Mesenchymal stem cell (in vitro differentiated cells and primary cell): ENCODE data around the gene CASKIN1. TPM values are rescaled to one million over a fixed set of nuclear protein-coding genes. Genes with fewer than 3 reads are reported as not detected.
A peak's percentile ranks its signal among the peaks of the same experiment; 100 is the strongest.

Experiments
- DNase-seq: peaks from one replicate; pipeline ENCODE4 v3.0.0-alpha.2; 2013
- H2AFZ ChIP-seq: one replicate; pipeline ENCODE4 v1.6.1; 2013; ENCODE audit warnings: low read depth, mild to moderate bottlenecking, control low read depth, inconsistent platforms, low read length, moderate library complexity
- H2AK5ac ChIP-seq: 2 replicates; pipeline ENCODE4 v1.6.1; 2013; ENCODE audit warnings: low read length, moderate library complexity, mild to moderate bottlenecking, inconsistent platforms; ENCODE audit not compliant: severe bottlenecking
- H2BK120ac ChIP-seq: one replicate; pipeline ENCODE4 v1.6.1; 2013; ENCODE audit warnings: low read depth, mild to moderate bottlenecking, inconsistent platforms, low read length, moderate library complexity
- H2BK12ac ChIP-seq, 2 experiments: one replicate each; pipeline ENCODE4 v1.6.1; 2013; ENCODE audit warnings: inconsistent platforms in 2 of 2, low read length in 2 of 2, mild to moderate bottlenecking in 2 of 2, moderate library complexity in 2 of 2, control low read depth in 1 of 2
- H2BK15ac ChIP-seq: one replicate; pipeline ENCODE4 v1.6.1; 2013; ENCODE audit warnings: mild to moderate bottlenecking, low read depth, inconsistent platforms; ENCODE audit not compliant: poor library complexity, severe bottlenecking
- H2BK5ac ChIP-seq: 2 replicates; pipeline ENCODE4 v1.6.1; 2013; ENCODE audit warnings: low read depth, mild to moderate bottlenecking, low read length, control low read depth, inconsistent platforms; ENCODE audit not compliant: poor library complexity, severe bottlenecking
- H3K14ac ChIP-seq, 2 experiments: one replicate each; pipeline ENCODE4 v1.6.1; 2013; ENCODE audit warnings: inconsistent platforms in 2 of 2, low read length in 2 of 2, control low read depth in 1 of 2, mild to moderate bottlenecking in 1 of 2, moderate library complexity in 1 of 2
- H3K18ac ChIP-seq, 2 experiments: one replicate each; pipeline ENCODE4 v1.6.1; 2013; ENCODE audit warnings: inconsistent platforms in 2 of 2, low read length in 2 of 2, control low read depth in 1 of 2, low read depth in 1 of 2, mild to moderate bottlenecking in 1 of 2
- H3K23ac ChIP-seq, 2 experiments: one replicate each; pipeline ENCODE4 v1.6.1; 2013; ENCODE audit warnings: inconsistent platforms in 2 of 2, low read length in 2 of 2, mild to moderate bottlenecking in 2 of 2, moderate library complexity in 2 of 2, control low read depth in 1 of 2
- H3K27ac ChIP-seq: 2 replicates; pipeline ENCODE4 v1.5.1; 2013; ENCODE audit warnings: mild to moderate bottlenecking, moderate library complexity, low read length, control low read depth, inconsistent platforms; ENCODE audit not compliant: poor library complexity, severe bottlenecking
- H3K27me3 ChIP-seq, 2 experiments: 2 replicates each; pipeline versions ENCODE4 v1.6.1 to v1.7.0; 2013; ENCODE audit warnings: low read length in 2 of 2, mild to moderate bottlenecking in 2 of 2, moderate library complexity in 2 of 2, control low read depth in 1 of 2, inconsistent platforms in 1 of 2; ENCODE audit not compliant: control insufficient read depth in 1 of 2, insufficient read depth in 1 of 2
- H3K36me3 ChIP-seq, 2 experiments: 2 replicates each; pipeline versions ENCODE4 v1.6.1 to v1.7.0; 2013; ENCODE audit warnings: low read length in 2 of 2, control low read depth in 1 of 2, inconsistent platforms in 1 of 2, low read depth in 1 of 2, mild to moderate bottlenecking in 1 of 2; ENCODE audit not compliant: insufficient read depth in 2 of 2, control insufficient read depth in 1 of 2
- H3K4ac ChIP-seq, 2 experiments: one replicate each; pipeline ENCODE4 v1.6.1; 2013; ENCODE audit warnings: inconsistent platforms in 2 of 2, low read length in 2 of 2, mild to moderate bottlenecking in 2 of 2, moderate library complexity in 2 of 2, control low read depth in 1 of 2, low read depth in 1 of 2
- H3K4me1 ChIP-seq: 2 replicates; pipeline ENCODE4 v1.6.1; 2013; ENCODE audit warnings: low read depth, low read length, control low read depth; ENCODE audit not compliant: control insufficient read depth, insufficient read depth
- H3K4me2 ChIP-seq: 2 replicates; pipeline ENCODE4 v1.6.1; 2013; ENCODE audit warnings: low read length, mild to moderate bottlenecking, inconsistent platforms; ENCODE audit not compliant: poor library complexity, severe bottlenecking
- H3K4me3 ChIP-seq, 2 experiments: 2 replicates each; pipeline versions ENCODE4 v1.5.1 to v1.7.0; 2013; ENCODE audit warnings: low read length in 2 of 2, mild to moderate bottlenecking in 2 of 2, control low read depth in 1 of 2, low read depth in 1 of 2; ENCODE audit not compliant: insufficient read depth in 1 of 2
- H3K79me1 ChIP-seq: replicated peaks from 2 replicates; pipeline ENCODE4 v1.6.1; 2013; ENCODE audit warnings: mild to moderate bottlenecking, control low read depth, low read length, inconsistent platforms; ENCODE audit not compliant: poor library complexity, severe bottlenecking
- H3K9ac ChIP-seq: 2 replicates; pipeline ENCODE4 v1.7.0; 2013; ENCODE audit warnings: mild to moderate bottlenecking, low read length, moderate library complexity
- H3K9me3 ChIP-seq: 2 replicates; pipeline ENCODE4 v1.7.0; 2013; ENCODE audit warnings: mild to moderate bottlenecking, low read length; ENCODE audit not compliant: control insufficient read depth
- H4K8ac ChIP-seq: one replicate; pipeline ENCODE4 v1.6.1; 2013; ENCODE audit warnings: inconsistent platforms, mild to moderate bottlenecking, low read length, moderate library complexity
- H4K91ac ChIP-seq: one replicate; pipeline ENCODE4 v1.6.1; 2013; ENCODE audit warnings: mild to moderate bottlenecking, low read length, inconsistent platforms
- WGBS: methylation state at CpG from one replicate; pipeline ENCODE4 v1.1.7; 2013; ENCODE audit warnings: mixed read lengths; 5-methylcytosine and 5-hydroxymethylcytosine counted together
- polyA plus RNA-seq, 2 experiments: library from polyadenylated mRNA; stranded (reverse); fragments of 200-250 nt; gene quantifications; one replicate each; pipeline ENCODE4 v1.2.3, GENCODE V29; 2013

Gene CASKIN1, protein sequence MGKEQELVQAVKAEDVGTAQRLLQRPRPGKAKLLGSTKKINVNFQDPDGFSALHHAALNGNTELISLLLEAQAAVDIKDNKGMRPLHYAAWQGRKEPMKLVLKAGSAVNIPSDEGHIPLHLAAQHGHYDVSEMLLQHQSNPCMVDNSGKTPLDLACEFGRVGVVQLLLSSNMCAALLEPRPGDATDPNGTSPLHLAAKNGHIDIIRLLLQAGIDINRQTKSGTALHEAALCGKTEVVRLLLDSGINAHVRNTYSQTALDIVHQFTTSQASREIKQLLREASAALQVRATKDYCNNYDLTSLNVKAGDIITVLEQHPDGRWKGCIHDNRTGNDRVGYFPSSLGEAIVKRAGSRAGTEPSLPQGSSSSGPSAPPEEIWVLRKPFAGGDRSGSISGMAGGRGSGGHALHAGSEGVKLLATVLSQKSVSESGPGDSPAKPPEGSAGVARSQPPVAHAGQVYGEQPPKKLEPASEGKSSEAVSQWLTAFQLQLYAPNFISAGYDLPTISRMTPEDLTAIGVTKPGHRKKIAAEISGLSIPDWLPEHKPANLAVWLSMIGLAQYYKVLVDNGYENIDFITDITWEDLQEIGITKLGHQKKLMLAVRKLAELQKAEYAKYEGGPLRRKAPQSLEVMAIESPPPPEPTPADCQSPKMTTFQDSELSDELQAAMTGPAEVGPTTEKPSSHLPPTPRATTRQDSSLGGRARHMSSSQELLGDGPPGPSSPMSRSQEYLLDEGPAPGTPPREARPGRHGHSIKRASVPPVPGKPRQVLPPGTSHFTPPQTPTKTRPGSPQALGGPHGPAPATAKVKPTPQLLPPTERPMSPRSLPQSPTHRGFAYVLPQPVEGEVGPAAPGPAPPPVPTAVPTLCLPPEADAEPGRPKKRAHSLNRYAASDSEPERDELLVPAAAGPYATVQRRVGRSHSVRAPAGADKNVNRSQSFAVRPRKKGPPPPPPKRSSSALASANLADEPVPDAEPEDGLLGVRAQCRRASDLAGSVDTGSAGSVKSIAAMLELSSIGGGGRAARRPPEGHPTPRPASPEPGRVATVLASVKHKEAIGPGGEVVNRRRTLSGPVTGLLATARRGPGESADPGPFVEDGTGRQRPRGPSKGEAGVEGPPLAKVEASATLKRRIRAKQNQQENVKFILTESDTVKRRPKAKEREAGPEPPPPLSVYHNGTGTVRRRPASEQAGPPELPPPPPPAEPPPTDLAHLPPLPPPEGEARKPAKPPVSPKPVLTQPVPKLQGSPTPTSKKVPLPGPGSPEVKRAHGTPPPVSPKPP (N-terminal part only)
- 0.12 TPM for polyA plus RNA-seq (2013, experiment 1 of 2)
- polyA plus RNA-seq (2013, experiment 2 of 2) = 0.08 TPM

DNA sequence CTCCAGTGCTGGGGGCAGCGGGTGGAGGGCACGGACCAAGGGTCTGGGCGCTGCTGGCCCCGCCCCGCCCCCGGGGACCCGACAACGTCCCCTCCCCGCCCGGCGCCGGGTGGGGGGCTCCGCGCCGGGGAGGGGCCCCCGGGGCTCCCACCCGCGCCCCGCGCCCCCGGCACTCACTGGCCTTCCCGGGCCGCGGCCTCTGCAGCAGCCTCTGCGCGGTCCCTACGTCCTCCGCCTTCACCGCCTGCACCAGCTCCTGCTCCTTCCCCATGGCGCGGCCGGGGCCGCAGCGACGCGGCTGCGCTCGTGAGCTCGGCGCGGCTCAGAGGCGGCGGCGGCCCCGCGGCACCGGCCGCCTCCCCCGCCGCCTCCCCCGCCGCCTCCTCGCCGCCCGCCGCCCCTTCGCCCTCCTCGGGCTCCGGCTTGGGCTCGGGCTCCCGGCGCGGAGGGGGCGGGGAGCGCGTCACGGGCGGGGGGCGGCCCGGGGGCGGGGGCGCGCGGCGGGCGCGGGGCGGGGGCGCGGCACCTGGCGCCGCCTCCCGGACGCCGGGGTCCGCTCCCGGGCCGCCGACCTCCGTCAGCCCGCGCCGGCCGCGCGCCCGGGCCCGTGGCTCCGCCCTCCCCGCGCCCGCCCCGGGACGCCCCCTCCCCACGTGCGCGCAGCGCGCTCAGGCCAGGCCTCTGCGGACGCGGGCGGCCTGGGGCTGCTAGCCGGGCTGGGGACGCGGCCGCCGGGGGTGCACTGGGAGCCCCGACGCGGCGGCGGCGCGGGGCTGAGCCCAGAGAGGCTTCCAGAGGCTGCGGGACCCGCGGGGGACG lies at the start of gene CASKIN1:
CASKIN1 (minus strand) TSS at position 444 of the 819 bp plus-strand sequence; CDS start at position 271, 173 bp downstream.
- Histone ChIP-seq H3K14ac (no peak within 1 kb of the TSS), H3K27ac (no peak within 1 kb of the TSS), H3K9me3 (peaks cover 6% of the 10 kb centered on the region), H3K9ac (no peak within 1 kb of the TSS), H2BK15ac (no peak within 1 kb of the TSS), H2BK5ac (no peak within 1 kb of the TSS), H3K36me3 (no peaks in the 10 kb centered on the region), H3K18ac (no peak within 1 kb of the TSS), H3K4ac (no peak within 1 kb of the TSS), H2BK12ac (no peak within 1 kb of the TSS), H3K4me3 (peak within 1 kb of the TSS in 1 of 2 experiments; percentile 62), H3K79me1 (no peaks in the 10 kb centered on the region), H4K8ac (no peak within 1 kb of the TSS), H3K4me2 (peak within 1 kb of the TSS; percentile 85), H3K4me1 (peaks cover 20% of the 10 kb centered on the region), H2AFZ (no peak within 1 kb of the TSS), H2BK120ac (no peak within 1 kb of the TSS), H2AK5ac (no peak within 1 kb of the TSS), H3K27me3 (peaks cover 51 to 63% of the 10 kb centered on the region in 2 experiments), H3K23ac (peak within 1 kb of the TSS in 1 of 2 experiments; percentile 74), H4K91ac (no peak within 1 kb of the TSS)
- DNase-seq = no peak
- WGBS = under 1% methylated on average over 44 of the region's 129 CpGs

DNA sequence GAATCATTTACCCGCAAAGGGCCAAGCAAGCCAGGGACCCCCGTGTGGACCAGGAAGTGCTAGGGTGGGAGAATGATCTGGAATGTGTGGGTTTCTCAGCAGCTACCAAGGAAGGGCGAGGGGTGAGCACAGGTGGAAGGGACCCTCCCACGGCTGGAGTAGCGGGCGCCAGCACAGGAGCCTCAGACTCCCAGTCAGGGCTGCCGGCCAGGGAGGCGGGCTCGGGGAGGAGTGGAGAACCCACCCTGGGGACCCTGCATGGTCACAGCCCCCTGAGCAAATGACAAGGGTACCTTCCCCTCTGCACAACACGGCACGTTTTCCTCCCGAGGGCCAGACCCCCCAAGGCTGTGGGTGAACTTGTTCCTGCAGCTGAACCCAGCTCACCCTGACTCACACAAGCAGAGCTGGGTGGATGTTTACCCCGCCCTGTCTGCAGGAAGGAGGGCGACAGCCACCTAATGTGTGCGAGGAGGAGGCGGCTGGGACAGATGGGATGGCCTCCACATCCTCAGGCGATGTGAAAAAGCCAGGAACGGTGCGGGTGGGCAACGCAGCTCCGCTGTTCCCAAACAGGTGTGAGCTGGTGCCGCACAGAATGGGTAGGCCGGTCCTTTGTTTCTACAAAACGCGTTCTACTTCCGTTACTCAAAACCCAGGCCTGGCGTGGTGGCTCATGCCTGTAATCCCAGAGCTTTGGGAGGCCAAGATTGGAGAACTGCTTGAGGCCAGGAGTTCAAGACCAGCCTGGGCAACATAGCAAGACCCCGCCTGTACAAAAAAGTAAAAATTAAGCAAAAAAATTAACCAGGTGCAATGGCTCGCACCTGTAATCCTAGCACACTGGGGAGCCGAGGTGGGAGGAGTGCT lies 48.8 kb upstream of the CASKIN1 start:
- Histone ChIP-seq H2BK5ac (no peak overlapping the region), H3K27me3 (no peaks in the 10 kb centered on the region), H3K23ac (no peak overlapping the region), H3K9ac (no peak overlapping the region), H2BK12ac (no peak overlapping the region), H2AK5ac (no peak overlapping the region), H2BK15ac (no peak overlapping the region), H3K9me3 (no peaks in the 10 kb centered on the region), H3K4ac (no peak overlapping the region), H2BK120ac (no peak overlapping the region), H3K14ac (no peak overlapping the region), H3K4me3 (no peak overlapping the region), H3K4me1 (peaks cover 3% of the 10 kb centered on the region), H3K36me3 (peaks cover 46 to 48% of the 10 kb centered on the region in 2 experiments), H3K27ac (no peak overlapping the region), H4K8ac (no peak overlapping the region), H3K18ac (no peak overlapping the region), H2AFZ (no peak overlapping the region), H3K4me2 (no peak overlapping the region), H4K91ac (no peak overlapping the region), H3K79me1 (peaks cover 27% of the 10 kb centered on the region)
- WGBS = 94% methylated on average over 30 of the region's 30 CpGs
- no peak for DNase-seq

DNA sequence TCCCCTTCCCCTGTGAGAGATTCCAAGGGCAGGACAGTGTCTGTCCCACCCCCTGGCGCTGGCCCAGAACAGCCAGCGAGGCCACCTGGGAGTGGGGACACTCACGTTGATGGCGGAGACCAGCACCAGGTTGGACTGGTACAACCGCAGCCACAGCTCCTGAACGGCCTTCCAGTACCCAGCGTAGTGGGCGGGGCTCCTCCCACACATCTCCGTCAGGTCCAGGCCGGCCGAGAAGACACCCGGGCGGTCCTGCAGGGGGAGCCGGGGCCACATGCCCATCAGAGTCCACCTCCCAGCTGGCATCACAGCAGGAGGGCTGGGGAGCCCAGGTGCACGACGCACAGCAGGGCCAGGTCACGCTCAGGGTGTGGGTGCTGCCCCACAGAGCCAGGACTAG lies 47.9 kb upstream of the CASKIN1 start:
- H3K4ac ChIP-seq = no peak overlapping the region
- no peak overlapping the region for H2BK15ac ChIP-seq
- no peaks in the 10 kb centered on the region for H3K27me3 ChIP-seq
- H3K4me2 ChIP-seq = no peak overlapping the region
- no peak for DNase-seq
- H3K18ac ChIP-seq = no peak overlapping the region
- no peak overlapping the region for H4K91ac ChIP-seq
- no peak overlapping the region for H3K27ac ChIP-seq
- H3K79me1 ChIP-seq = peaks cover 26% of the 10 kb centered on the region
- H3K23ac ChIP-seq = no peak overlapping the region
- H3K36me3 ChIP-seq = peaks cover 52 to 53% of the 10 kb centered on the region in 2 experiments
- H3K9ac ChIP-seq = no peak overlapping the region
- no peak overlapping the region for H2AFZ ChIP-seq
- WGBS = 89% methylated on average over 17 of the region's 17 CpGs
- H2AK5ac ChIP-seq = no peak overlapping the region
- peaks cover 2% of the 10 kb centered on the region for H3K4me1 ChIP-seq
- no peak overlapping the region for H2BK120ac ChIP-seq
- no peaks in the 10 kb centered on the region for H3K9me3 ChIP-seq
- no peak overlapping the region for H2BK5ac ChIP-seq
- H4K8ac ChIP-seq = no peak overlapping the region
- no peak overlapping the region for H3K4me3 ChIP-seq
- no peak overlapping the region for H2BK12ac ChIP-seq
- H3K14ac ChIP-seq = no peak overlapping the region
